Activated naive CD4-positive, alpha-beta T cell treated with anti-CD3 and anti-CD28 coated beads for 36 hours (primary cell): ENCODE results near the gene DHRS12. TPM values are rescaled to one million over a fixed set of nuclear protein-coding genes. Genes with fewer than 3 reads are reported as not detected.

Source experiments
- CTCF ChIA-PET: fragments of 350-600 bp; sonication (Branson Sonifier 250); formaldehyde crosslinking; loops from one replicate; lab custom pipeline; 2021; ENCODE audit warnings: antibody characterized with exemption; lab: Charles Lee
- DNase-seq: peaks from one replicate; pipeline ENCODE4 v3.0.0-alpha.2; 2020
- H3K27ac Mint-ChIP-seq: one replicate; pipeline ENCODE4 v1.8.0; 2021; ENCODE audit warnings: mild to moderate bottlenecking, mixed read lengths
- H3K27me3 Mint-ChIP-seq: one replicate; pipeline ENCODE4 v1.8.0; 2021; ENCODE audit warnings: low read depth, mixed read lengths
- H3K36me3 Mint-ChIP-seq: one replicate; pipeline ENCODE4 v1.8.0; 2021; ENCODE audit warnings: low read depth, mixed read lengths
- H3K4me1 Mint-ChIP-seq: one replicate; pipeline ENCODE4 v1.8.0; 2021; ENCODE audit warnings: low read depth, mixed read lengths
- H3K4me3 Mint-ChIP-seq: one replicate; pipeline ENCODE4 v1.8.0; 2021; ENCODE audit warnings: mild to moderate bottlenecking, moderate library complexity, mixed read lengths
- H3K9me3 Mint-ChIP-seq: one replicate; pipeline ENCODE4 v1.8.0; 2021; ENCODE audit warnings: mixed read lengths
- intact Hi-C: fragments of 100-400 bp; cut with micrococcal nuclease; formaldehyde crosslinking; loops from one replicate; pipeline ENCODE4 v1.15.1; 2023
- total RNA-seq, 2 experiments: library from RNA; stranded (reverse); gene quantifications; one replicate each; pipeline ENCODE4 v1.2.3, GENCODE V29; 2021

DHRS12 gene
- total RNA-seq, 2 experiments from 2014 or later: 4.1 to 4.9 TPM

GRCh38 chr13:51778392-51778791, 25.6 kb downstream of the DHRS12 start:
- intact Hi-C loops: no loop called here
- Mint-ChIP-seq H3K4me3 (no peak overlapping the region), H3K36me3 (no peaks in the 10 kb centered on the region), H3K9me3 (no peaks in the 10 kb centered on the region), H3K4me1 (no peaks in the 10 kb centered on the region), H3K27me3 (no peaks in the 10 kb centered on the region), H3K27ac (no peak overlapping the region)
- CTCF ChIA-PET: no interaction called here
- no peak for DNase-seq

- Mint-ChIP-seq H3K4me3 (no peak overlapping the region), H3K9me3 (no peaks in the 10 kb centered on the region), H3K27me3 (no peaks in the 10 kb centered on the region), H3K36me3 (no peaks in the 10 kb centered on the region), H3K27ac (no peak overlapping the region), H3K4me1 (no peaks in the 10 kb centered on the region)
- DNase-seq: no peak
- CTCF ChIA-PET: no interaction called here
- intact Hi-C loops: no loop called here
Measured at GRCh38 chr13:51777921-51778320, 26.0 kb downstream of the DHRS12 start.

- H3K27ac Mint-ChIP-seq: no peak overlapping the region
- no peaks in the 10 kb centered on the region for H3K27me3 Mint-ChIP-seq
- H3K4me3 Mint-ChIP-seq: no peak overlapping the region
- no peak for DNase-seq
- H3K4me1 Mint-ChIP-seq: no peaks in the 10 kb centered on the region
- CTCF ChIA-PET: no interaction called here
- no peaks in the 10 kb centered on the region for H3K36me3 Mint-ChIP-seq
- intact Hi-C loops: no loop called here
- H3K9me3 Mint-ChIP-seq: no peaks in the 10 kb centered on the region
Measured at GRCh38 chr13:51776179-51776578, 27.8 kb downstream of the DHRS12 start.

- no peak overlapping the region for H3K4me3 Mint-ChIP-seq
- DNase-seq: no peak
- intact Hi-C loops: no loop called here
- H3K27me3 Mint-ChIP-seq: no peaks in the 10 kb centered on the region
- no peaks in the 10 kb centered on the region for H3K4me1 Mint-ChIP-seq
- H3K9me3 Mint-ChIP-seq: no peaks in the 10 kb centered on the region
- H3K27ac Mint-ChIP-seq: no peak overlapping the region
- H3K36me3 Mint-ChIP-seq: no peaks in the 10 kb centered on the region
- CTCF ChIA-PET: no interaction called here
Measured at GRCh38 chr13:51773515-51773914, 30.4 kb downstream of the DHRS12 start.

- intact Hi-C loops: no loop called here
- CTCF ChIA-PET: no interaction called here
- Mint-ChIP-seq H3K4me3 (no peak overlapping the region), H3K27ac (no peak overlapping the region), H3K9me3 (no peaks in the 10 kb centered on the region), H3K36me3 (no peaks in the 10 kb centered on the region), H3K4me1 (no peaks in the 10 kb centered on the region), H3K27me3 (no peaks in the 10 kb centered on the region)
- DNase-seq: no peak
Measured at GRCh38 chr13:51772781-51773180, 31.2 kb downstream of the DHRS12 start.

GRCh38 chr13:51772105-51772455, 31.9 kb downstream of the DHRS12 start:
- CTCF ChIA-PET: interaction anchor here (1.0 kb wide), 1 partner anchor 26 kb away, joined by 4 read pairs; no protein-coding TSS in a partner anchor
- H3K27ac Mint-ChIP-seq: no peak overlapping the region

GRCh38 chr13:51771418-51772104, 32.4 kb downstream of the DHRS12 start:
- no peak for DNase-seq
- CTCF ChIA-PET: interaction anchor here (1.0 kb wide), 1 partner anchor 26 kb away, joined by 4 read pairs; no protein-coding TSS in a partner anchor
- H3K9me3 Mint-ChIP-seq: no peaks in the 10 kb centered on the region
- no peaks in the 10 kb centered on the region for H3K4me1 Mint-ChIP-seq
- intact Hi-C loops: no loop called here
- no peaks in the 10 kb centered on the region for H3K36me3 Mint-ChIP-seq
- no peak overlapping the region for H3K4me3 Mint-ChIP-seq
- H3K27ac Mint-ChIP-seq: no peak overlapping the region
- H3K27me3 Mint-ChIP-seq: no peaks in the 10 kb centered on the region

More at GRCh38 chr13:51772105-51772455, 31.9 kb downstream of the DHRS12 start:
- Mint-ChIP-seq H3K27me3 (no peaks in the 10 kb centered on the region), H3K4me1 (no peaks in the 10 kb centered on the region), H3K4me3 (no peak overlapping the region), H3K9me3 (no peaks in the 10 kb centered on the region), H3K36me3 (no peaks in the 10 kb centered on the region)
- intact Hi-C loops: no loop called here
- DNase-seq: no peak

GRCh38 chr13:51770681-51771417, 33.1 kb downstream of the DHRS12 start:
- Mint-ChIP-seq H3K27me3 (no peaks in the 10 kb centered on the region), H3K36me3 (no peaks in the 10 kb centered on the region), H3K9me3 (no peaks in the 10 kb centered on the region), H3K27ac (no peak overlapping the region), H3K4me1 (no peaks in the 10 kb centered on the region), H3K4me3 (no peak overlapping the region)
- CTCF ChIA-PET: no interaction called here
- intact Hi-C loops: no loop called here
- no peak for DNase-seq

GRCh38 chr13:51770160-51770559, 33.8 kb downstream of the DHRS12 start:
- Mint-ChIP-seq H3K4me1 (peaks cover 7% of the 10 kb centered on the region), H3K36me3 (no peaks in the 10 kb centered on the region), H3K27me3 (no peaks in the 10 kb centered on the region), H3K4me3 (no peak overlapping the region), H3K27ac (no peak overlapping the region), H3K9me3 (no peaks in the 10 kb centered on the region)
- DNase-seq: no peak
- CTCF ChIA-PET: interaction anchor here (0.6 kb wide), 1 partner anchor 808 kb away, joined by 3 read pairs; no protein-coding TSS in a partner anchor
- intact Hi-C loops: no loop called here

- CTCF ChIA-PET: interaction anchor here (0.6 to 1.3 kb wide), 2 partner anchors 28 to 807 kb away, joined by 3 to 4 read pairs; no protein-coding TSS in a partner anchor
- Mint-ChIP-seq H3K4me1 (peaks cover 12% of the 10 kb centered on the region), H3K4me3 (no peak overlapping the region), H3K36me3 (no peaks in the 10 kb centered on the region), H3K9me3 (no peaks in the 10 kb centered on the region), H3K27me3 (no peaks in the 10 kb centered on the region), H3K27ac (no peak overlapping the region)
- DNase-seq: no peak
- intact Hi-C loops: no loop called here
Measured at GRCh38 chr13:51769455-51770127, 34.4 kb downstream of the DHRS12 start.

GRCh38 chr13:51768976-51769375, 35.0 kb downstream of the DHRS12 start:
- H3K36me3 Mint-ChIP-seq: no peaks in the 10 kb centered on the region
- H3K27me3 Mint-ChIP-seq: no peaks in the 10 kb centered on the region
- CTCF ChIA-PET: interaction anchor here (1.3 kb wide), 1 partner anchor 29 kb away, joined by 4 read pairs; no protein-coding TSS in a partner anchor
- DNase-seq: no peak
- no peak overlapping the region for H3K4me3 Mint-ChIP-seq
- H3K27ac Mint-ChIP-seq: no peak overlapping the region
- no peaks in the 10 kb centered on the region for H3K9me3 Mint-ChIP-seq
- intact Hi-C loops: no loop called here
- peaks cover 18% of the 10 kb centered on the region for H3K4me1 Mint-ChIP-seq

- H3K27me3 Mint-ChIP-seq: no peaks in the 10 kb centered on the region
- H3K36me3 Mint-ChIP-seq: no peaks in the 10 kb centered on the region
- H3K4me3 Mint-ChIP-seq: no peak overlapping the region
- peaks cover 22% of the 10 kb centered on the region for H3K4me1 Mint-ChIP-seq
- intact Hi-C loops: no loop called here
- no peak overlapping the region for H3K27ac Mint-ChIP-seq
- H3K9me3 Mint-ChIP-seq: no peaks in the 10 kb centered on the region
- no peak for DNase-seq
- CTCF ChIA-PET: interaction anchor here (1.3 kb wide), 1 partner anchor 29 kb away, joined by 4 read pairs; no protein-coding TSS in a partner anchor
Measured at GRCh38 chr13:51768378-51768921, 35.5 kb downstream of the DHRS12 start.
